ENCODE data around the gene ETS1. TPM values are rescaled to one million over a fixed set of nuclear protein-coding genes. Genes with fewer than 3 reads are reported as not detected.
A peak's percentile ranks its signal among the peaks of the same experiment; 100 is the strongest.

The ETS1 gene
- total RNA-seq, 1 experiment from 2014 or later, result 82.0 TPM

DNA sequence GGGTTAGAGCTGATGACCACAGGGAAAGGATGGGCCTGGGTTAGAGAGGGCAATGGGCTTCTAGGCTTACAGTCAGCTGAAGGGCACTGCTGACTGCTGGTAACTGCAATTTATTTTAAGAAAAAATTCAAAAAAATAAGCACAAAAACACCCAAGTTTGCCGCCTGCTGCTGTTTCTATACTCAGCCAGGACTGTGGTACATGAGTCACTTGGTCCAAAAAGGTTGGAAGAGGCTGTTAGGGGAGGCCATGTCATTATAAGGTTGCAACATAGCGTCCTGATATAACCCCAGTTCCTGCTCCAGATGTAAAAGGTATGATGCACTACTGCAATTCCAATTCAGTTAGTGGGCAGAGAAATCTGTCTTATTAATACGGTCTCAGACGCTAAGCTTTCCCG, 98.9 kb downstream of the ETS1 start:
- peak; percentile 92 for DNase-seq (ENCODE audit: unreplicated experiment)
- H3K9me3 Mint-ChIP-seq (ENCODE audit: unreplicated experiment), result no peaks in the 10 kb centered on the region
- BruUV-seq (replicated peaks), result no TSS peak

DNA sequence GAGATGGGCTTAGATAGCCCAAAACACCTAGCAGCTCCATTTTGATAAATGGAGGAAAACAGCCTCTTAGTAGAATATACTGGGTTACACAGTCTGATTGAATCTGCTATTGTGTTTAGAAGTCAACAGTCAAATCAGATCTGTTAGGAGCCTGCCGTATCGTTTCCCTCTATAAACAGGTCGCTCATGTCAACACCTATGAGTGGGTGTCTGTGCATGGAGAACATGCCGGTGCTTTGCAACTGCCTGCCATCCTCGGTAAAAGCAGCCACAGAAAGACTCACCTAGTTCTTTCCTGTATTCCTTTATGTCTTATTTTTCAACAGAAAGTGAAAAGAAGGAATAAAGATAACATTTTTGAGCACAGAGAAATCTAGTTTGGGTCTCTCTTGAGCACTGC, 99.4 kb downstream of the ETS1 start:
- no peak for TF ChIP-seq CTCF (IDR thresholded peaks at IDR 0.05; ENCODE audit: unreplicated experiment)
- Mint-ChIP-seq H3K36me3 (ENCODE audit: insufficient read depth, unreplicated experiment) (peaks cover 32% of the 10 kb centered on the region), H3K27ac (ENCODE audit: low read depth, unreplicated experiment) (no peak overlapping the region), H3K27me3 (ENCODE audit: insufficient read depth, unreplicated experiment) (no peaks in the 10 kb centered on the region), H3K4me3 (ENCODE audit: unreplicated experiment) (no peak overlapping the region), H3K9me3 (ENCODE audit: unreplicated experiment) (no peaks in the 10 kb centered on the region), H3K4me1 (ENCODE audit: insufficient read depth, unreplicated experiment) (peaks cover 44% of the 10 kb centered on the region)
- ChIA-PET POLR2A (interaction anchor here (0.7 to 4.6 kb wide), 6 partner anchors 10 to 40 kb away, joined by 3 to 27 read pairs (median 4); no protein-coding TSS in a partner anchor), CTCF (interaction anchor here (0.9 to 2.1 kb wide), 3 partner anchors 13 to 143 kb away, joined by 3 to 10 read pairs (median 5); no protein-coding TSS in a partner anchor)
- no peak for DNase-seq (ENCODE audit: unreplicated experiment)
- no TSS peak for BruUV-seq (replicated peaks)
- intact Hi-C loops (cut with micrococcal nuclease), result loop anchor here (1.0 kb wide), 1 partner anchor 33 kb away; no protein-coding TSS in a partner anchor

More for the DNA sequence above, 98.9 kb downstream of the ETS1 start:
- Mint-ChIP-seq H3K4me1 (ENCODE audit: insufficient read depth, unreplicated experiment) (peaks cover 44% of the 10 kb centered on the region), H3K27me3 (ENCODE audit: insufficient read depth, unreplicated experiment) (no peaks in the 10 kb centered on the region), H3K36me3 (ENCODE audit: insufficient read depth, unreplicated experiment) (peaks cover 27% of the 10 kb centered on the region), H3K4me3 (ENCODE audit: unreplicated experiment) (no peak overlapping the region), H3K27ac (ENCODE audit: low read depth, unreplicated experiment) (no peak overlapping the region)
- ChIA-PET POLR2A (interaction anchor here (1.1 to 4.6 kb wide), 5 partner anchors 9 to 40 kb away, joined by 3 to 27 read pairs (median 9); no protein-coding TSS in a partner anchor), CTCF (interaction anchor here (0.9 to 2.2 kb wide), 3 partner anchors 10 to 31 kb away, joined by 3 to 10 read pairs (median 6); no protein-coding TSS in a partner anchor)
- intact Hi-C loops (cut with micrococcal nuclease), result loop anchor here (1.0 kb wide), 1 partner anchor 33 kb away; no protein-coding TSS in a partner anchor
- TF ChIP-seq CTCF (IDR thresholded peaks at IDR 0.05; ENCODE audit: unreplicated experiment), result no peak

GRCh38 chr11:128484172-128484571, 103.2 kb downstream of the ETS1 start:
- CTCF ChIA-PET, result interaction anchor here (0.7 to 3.0 kb wide), 18 partner anchors 13 to 455 kb away, joined by 3 to 33 read pairs (median 4); no protein-coding TSS in a partner anchor
- DNase-seq (ENCODE audit: unreplicated experiment), result peak; percentile 61

More at GRCh38 chr11:128484172-128484571, 103.2 kb downstream of the ETS1 start:
- Mint-ChIP-seq H3K36me3 (ENCODE audit: insufficient read depth, unreplicated experiment) (peaks cover 49% of the 10 kb centered on the region), H3K27me3 (ENCODE audit: insufficient read depth, unreplicated experiment) (no peaks in the 10 kb centered on the region), H3K4me1 (ENCODE audit: insufficient read depth, unreplicated experiment) (peaks cover 47% of the 10 kb centered on the region), H3K9me3 (ENCODE audit: unreplicated experiment) (no peaks in the 10 kb centered on the region), H3K27ac (ENCODE audit: low read depth, unreplicated experiment) (peak overlapping the region; percentile 71), H3K4me3 (ENCODE audit: unreplicated experiment) (no peak overlapping the region)
- no TSS peak for BruUV-seq (replicated peaks)
- peak; percentile 36 for TF ChIP-seq CTCF (IDR thresholded peaks at IDR 0.05; ENCODE audit: unreplicated experiment)
- POLR2A ChIA-PET, result interaction anchor here (0.6 to 1.6 kb wide), 8 partner anchors 9 to 47 kb away, joined by 3 to 7 read pairs (median 4); no protein-coding TSS in a partner anchor
- intact Hi-C loops (cut with micrococcal nuclease), result loop anchor here (1.0 kb wide), 1 partner anchor 146 kb away; no protein-coding TSS in a partner anchor
